GM18505 (cell line): ENCODE data around the gene WWTR1.

Source experiments
- ATAC-seq: cut with Tn5 transposase; IDR thresholded peaks from one replicate; pipeline ENCODE4 v1.9.1; 2021; ENCODE audit not compliant: unreplicated experiment
- POLR2A ChIP-seq: IDR thresholded peaks from 4 replicates; pipeline ENCODE4 v1.6.1; 2011; ENCODE audit warnings: borderline replicate concordance; ENCODE audit not compliant: insufficient read depth, insufficient read length; ENCODE audit errors: extremely low read depth

Gene WWTR1

DNA sequence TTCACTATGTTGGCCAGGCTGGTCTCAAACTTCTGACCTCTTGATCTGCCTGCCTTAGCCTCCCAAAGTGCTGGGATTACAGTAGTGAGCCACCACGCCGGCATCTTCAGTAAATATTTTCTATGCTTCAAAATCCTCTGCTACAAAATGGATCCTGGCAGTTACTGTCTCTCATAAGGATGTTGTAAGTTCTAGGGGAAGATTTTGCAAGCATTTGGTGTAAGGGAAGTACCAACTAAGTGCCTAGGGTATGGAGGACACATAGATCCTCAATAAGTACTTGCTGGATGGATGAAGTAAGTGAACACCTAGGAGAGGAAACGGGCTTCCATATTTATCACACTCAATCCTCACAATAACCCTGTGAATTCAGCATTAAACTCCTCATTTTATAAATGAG is 176.8 kb downstream of the WWTR1 start:
- ATAC-seq: no peak

DNA sequence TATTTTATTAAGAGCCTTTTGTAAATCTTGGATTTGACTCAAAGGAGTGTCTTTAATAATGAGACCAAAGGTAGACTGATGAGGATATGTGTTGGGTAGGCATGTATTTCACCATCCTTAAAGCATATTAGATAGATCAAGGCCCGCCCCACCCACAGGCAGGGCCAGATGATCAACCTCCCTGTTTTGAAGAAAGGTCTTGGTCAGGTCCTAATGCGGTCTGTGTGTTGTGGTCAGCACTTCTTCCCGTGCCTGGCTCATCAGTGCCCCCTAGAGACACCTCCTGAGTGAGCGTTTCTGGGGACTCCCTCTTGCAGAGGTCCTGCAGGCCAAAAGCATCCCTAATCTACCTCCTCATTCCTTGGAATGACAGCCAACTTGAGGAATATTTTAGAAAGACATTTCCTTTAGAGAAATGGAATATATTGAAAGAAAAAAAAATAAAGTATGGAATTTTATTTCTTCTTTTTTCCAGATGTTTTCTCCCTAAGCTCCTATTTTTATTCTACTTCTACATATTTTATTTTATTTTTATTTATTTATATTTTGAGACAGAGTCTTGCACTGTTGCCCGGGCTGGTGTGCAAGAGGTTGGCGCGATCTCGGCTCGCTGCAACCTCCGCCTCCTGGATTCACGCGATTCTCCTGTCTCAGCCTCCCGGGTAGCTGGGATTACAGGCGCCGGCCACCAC is 177.4 kb downstream of the WWTR1 start:
- TF ChIP-seq POLR2A: no peak
- peak; percentile 88 for ATAC-seq

More for the DNA sequence above, 176.8 kb downstream of the WWTR1 start:
- TF ChIP-seq POLR2A: no peak

DNA sequence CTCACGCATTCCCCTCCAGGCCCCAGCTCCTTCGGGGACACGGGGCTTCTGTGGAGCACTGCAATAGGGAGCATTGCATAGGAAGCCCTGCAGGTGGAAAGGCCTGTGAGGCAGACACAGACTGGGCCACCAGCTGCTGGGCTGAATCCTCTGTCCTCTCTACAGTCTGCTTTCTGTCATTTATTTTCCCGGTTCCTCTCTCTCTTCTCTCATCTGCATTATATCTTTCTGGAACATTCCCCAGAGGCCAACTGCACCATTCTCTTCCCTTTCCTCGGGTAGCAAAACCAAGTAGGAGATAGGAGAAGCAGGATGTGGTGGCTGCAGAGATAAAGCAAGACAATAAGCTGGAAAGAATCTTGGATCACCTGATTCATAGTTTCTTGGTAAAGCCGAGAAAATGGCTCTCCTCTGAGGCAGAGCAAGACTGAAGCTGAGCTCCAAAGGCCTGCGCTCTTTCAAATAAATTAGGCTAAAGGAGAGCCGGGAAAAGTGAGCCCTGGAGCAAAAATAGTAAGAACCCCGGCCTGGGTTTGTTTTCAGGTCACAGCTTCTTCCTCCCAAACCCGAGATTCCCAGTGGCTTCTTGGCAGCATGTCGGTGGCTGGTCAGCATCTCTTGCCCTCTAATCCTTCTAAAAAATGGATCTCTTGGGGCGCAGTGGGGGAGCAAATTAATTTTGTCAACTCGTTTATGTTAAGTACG is 178.1 kb downstream of the WWTR1 start:
- no peak for ATAC-seq
- TF ChIP-seq POLR2A: no peak

DNA sequence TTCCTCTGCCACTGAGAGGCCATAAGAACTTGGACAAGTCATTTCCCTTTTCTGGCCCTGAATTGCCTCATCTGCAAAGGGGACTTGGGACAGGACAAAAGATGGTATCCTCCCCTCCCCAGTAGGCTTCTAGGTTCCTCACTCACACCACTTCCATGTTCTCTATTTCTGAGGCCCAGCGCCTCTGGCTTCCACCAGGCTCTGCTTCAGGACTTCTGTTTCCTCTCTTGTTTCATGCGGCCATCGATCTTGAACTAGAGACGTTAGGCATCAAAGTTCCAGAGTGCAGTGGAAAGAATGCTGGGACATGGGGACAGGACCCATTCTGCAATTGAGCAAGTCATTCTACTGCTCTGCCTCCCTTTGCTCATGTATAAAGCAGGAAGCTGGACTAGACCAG is 181.6 kb downstream of the WWTR1 start:
- no peak for TF ChIP-seq POLR2A
- ATAC-seq: no peak

DNA sequence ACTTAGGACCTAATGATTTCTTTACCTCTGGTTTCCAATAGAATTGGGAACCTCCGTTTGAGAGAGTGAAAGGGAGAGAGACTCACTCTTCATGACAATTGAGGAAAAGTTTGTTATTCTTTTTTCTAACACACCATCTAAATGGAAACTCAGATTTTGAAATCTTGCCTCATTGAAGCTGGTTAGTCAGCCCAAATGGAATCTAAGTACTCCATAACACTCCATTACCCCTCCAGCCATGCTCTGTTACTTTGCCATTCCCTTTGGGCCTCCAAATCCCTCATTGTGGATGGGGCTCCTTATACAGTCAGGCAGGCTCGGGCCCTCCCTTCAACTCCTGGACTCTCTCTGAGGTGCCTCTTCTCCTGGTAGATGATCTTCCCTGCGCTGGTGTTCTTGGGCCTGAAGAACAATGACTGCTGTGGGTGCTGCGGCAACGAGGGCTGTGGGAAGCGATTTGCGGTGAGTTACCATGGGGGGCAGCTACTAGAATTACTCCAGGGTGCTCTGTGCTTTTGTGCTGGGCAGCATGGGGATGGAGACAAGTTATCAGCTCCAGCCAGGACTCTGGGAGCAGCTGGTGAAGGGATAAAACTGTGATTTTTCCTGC is 182.3 kb downstream of the WWTR1 start:
- ATAC-seq: no peak
- TF ChIP-seq POLR2A: no peak

DNA sequence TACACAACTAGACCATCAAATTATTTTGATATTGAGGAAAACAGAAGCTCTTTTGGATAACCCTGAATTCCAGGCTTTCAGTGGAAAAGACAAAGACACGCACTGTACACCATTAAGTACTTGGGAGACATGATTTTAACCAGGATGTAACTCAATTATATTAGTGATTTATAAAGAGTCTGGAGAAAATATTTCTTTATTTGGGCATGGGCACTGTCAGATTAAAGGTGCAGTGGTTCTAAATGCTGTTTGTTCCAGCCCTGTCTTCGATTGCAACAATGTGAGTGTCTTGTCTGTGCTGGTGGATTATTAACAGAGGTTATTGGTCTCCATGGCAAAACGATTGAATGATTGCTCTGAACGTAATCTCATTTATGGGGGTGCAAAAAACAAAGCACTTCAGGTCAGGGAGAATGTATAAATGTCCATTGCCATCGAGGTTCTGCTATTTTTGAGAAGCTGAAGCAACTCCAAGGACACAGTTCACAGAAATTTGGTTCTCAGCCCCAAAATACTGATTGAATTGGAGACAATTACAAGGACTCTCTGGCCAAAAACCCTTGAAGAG is 183.5 kb downstream of the WWTR1 start, which contains the start of gene TM4SF4:
Gene TM4SF4 (plus strand): TSS at position 448 of the 568 bp plus-strand sequence. CDS start 181 bp downstream, outside the sequence.
- TF ChIP-seq POLR2A: no peak
- ATAC-seq: no peak

DNA sequence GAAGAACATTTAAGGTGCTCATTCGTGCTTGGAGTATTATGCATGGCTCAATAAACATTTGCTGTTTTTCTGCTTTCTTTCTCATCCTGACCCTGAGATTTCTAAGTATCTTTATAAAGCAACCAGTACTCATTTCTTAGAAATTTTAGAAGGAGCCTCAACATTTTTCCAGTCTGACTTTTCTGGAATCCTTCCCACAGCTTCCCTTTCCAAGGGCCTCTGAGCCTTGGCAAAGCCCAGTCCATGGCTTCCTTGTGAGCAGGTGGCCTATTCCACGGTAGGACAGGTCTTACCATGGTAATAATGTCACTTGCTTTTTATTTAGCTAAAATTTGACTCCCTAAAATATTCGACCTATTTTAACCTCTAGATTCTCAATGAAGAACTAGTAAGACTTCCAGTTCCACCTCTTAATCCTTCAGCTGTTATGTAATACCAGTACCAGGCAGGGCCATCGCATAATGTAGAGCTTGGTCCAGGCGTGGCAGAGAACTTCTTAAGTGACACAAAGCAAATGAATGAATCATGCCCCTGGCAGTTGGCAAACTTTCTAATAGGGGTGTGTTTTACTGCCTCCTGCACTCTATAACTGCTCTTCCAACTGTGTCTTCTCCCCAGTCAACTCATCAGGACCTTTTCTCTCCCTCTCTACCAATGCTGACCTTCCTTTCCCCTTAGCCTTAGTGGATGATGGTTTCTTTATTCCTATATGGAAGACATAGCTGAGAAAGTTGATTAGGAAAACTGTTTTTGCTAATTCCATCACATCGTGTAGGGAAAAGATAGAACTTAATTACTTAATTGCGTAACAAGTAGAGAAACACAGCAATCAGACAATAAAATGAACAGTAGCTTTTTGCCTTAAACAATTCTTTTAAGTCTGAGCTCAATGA is 184.2 kb downstream of the WWTR1 start:
- no peak for ATAC-seq
- no peak for TF ChIP-seq POLR2A

DNA sequence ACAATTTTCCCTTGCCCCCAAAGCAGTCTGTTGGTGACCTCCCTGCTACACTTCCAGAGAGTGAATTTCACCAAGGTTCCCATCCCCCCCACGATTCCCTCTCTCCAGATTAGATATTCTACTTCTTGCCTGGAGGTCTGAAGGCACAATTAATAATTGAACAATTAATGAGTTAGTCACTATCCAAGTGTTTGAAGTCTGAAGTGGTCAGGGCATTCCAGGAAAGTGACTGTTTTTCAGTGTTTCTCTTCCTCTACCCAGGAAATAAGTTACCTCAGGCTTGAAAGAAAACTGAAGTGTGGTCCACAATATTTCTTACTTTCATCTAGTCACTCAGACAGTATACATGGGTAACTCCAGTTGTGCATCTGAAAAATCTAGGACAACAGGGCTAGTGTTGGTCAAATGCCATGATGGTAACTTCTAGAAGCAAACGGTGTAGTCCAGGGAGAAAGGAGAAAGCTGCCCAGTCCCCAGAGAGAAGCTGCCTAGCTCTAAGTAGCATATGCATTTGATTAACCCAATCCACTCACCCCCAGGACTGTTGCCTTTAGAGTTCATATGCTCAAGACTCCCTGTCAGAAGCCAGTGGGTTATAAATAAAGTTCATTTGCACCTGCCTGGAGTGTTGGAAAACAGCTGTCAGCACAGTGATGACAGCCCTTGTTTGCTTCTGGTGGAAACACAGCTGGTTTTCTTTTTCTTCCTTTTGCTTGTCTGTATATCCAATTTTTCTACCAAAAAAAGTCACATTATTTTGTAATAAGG is 185.6 kb downstream of the WWTR1 start:
- no peak for ATAC-seq
- TF ChIP-seq POLR2A: no peak

DNA sequence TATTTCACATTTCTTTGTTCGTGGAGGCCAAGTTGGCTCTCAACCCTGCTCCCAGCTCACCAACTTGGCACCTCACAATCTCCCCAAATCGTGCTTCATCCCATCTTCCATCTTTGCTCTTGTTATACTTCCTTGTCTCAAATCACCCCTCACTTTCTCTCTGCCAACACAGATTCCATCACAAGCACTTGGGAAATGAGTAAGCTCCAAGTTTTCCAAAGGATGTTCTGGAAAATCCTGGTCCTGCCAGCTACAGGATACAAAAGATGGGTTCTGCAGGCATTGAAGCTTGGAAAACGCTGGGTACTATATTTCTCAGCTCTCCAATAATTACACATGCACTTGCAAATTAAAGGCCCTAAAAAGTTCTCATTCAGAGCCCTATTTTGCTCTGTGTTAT is 187.4 kb downstream of the WWTR1 start:
- no peak for ATAC-seq
- TF ChIP-seq POLR2A: no peak

DNA sequence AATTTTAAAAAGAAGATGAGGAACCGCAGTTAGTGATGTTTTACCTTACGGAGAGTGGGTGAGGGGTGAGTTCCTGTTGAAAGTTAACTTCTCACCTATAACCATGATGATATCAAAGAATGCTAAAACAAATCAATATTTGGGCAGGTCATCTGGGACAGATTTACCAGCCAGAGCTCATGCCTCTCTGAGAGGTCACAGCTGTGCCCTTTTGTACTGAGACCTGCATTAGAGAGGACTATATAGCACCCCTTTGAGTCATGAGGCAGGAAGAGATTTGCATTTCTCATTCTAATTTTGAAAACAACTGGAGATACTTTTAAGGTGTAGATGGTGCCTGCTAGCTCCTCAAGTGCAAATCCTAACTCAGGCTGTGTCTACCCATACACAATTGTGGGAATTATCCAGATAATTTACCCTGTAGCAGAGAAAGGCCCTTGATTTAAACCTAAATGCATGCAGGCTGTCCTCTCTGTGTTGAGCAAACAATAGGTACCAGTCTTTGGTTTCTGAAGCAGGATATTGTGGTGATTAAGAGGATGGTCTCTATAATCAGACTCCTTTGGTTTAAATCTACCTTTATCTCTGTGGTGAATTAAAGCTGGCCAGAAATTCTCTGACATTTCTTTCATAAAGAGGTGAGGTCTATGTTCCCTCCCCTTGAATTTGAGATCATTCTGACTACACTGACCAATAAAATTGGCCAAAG is 189.2 kb downstream of the WWTR1 start:
- no peak for TF ChIP-seq POLR2A
- peak; percentile 90 for ATAC-seq
